Fibroblast of skin of right quadriceps (primary cell): ENCODE measurements around the gene SEC14L2.

ENCODE experiments used
- DNase-seq: peaks from one replicate; pipeline ENCODE4 v3.0.0-alpha.2; 2013

SEC14L2 gene

DNA sequence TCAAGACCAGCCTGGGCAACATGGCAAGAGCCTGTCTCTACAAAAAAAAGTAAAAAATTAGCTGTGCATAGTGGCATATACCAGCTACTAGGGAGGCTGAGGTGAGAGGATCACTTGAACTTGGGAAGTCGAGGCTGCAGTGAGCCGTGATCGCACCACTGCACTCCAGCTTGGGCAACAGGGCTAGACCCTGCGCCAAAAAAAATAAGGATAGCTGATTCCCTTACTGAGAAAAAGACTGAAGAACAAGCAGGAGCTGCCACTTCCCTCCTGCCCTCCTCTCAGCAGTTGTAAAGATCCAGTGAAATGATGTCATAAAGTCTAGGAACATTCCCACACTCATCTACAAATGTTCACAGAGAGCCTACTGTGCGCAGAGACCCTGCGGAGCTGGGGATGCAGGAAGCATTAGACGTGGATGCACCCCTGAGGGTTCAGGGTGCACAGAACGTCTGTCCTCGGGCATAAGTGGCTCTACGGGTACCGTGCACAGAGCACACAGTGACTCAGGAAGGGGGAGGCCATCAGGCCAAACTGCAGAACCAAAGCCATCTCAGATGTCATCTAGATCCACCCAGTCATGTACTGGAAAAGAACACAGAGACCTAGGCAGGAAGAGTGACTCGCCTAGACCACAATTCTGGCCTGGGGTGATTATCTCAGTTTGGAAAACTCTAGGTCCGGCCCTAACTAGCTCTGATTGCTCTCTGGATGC, 11.7 kb downstream of the SEC14L2 start:
- DNase-seq = peak; percentile 77

DNA sequence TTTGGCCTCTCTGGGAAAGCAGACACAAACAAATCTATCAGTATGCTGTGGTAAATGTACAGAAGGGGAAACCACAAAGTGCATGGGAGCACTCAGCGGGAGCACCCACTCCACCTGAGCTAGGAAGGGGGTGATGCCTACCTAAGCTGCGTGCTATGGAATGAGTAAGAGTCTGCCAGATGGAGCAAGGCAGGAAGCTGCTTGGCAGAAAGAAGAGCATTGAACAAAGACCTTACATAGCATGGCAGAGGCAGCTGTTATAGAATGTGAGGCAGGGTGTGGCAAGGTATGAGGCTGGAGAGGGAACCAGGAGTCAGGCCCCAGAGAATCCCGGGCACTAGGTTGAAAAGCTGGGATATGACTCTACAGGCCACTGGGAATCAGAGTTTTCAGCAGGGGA, 15.0 kb downstream of the SEC14L2 start:
- no peak for DNase-seq

DNA sequence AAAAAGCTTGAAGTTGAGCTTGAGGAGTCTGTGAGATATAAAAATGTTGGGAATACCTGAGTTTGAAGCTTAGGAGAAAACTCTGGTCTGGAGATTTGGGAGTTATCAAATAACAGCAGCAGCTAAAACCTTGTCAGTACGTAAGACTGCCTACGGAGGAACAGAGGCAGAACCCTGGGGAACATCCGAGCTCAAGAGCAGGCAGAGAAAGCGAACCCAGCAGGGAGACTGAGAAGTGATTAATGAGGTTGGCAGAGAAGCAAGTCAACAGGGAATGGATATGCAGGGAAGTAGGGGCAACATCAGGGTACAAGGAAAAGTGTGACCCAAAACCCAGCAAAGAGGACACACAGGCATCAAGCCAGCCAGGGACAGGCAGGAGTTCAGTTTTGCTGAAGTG, 16.2 kb downstream of the SEC14L2 start:
- no peak for DNase-seq

DNA sequence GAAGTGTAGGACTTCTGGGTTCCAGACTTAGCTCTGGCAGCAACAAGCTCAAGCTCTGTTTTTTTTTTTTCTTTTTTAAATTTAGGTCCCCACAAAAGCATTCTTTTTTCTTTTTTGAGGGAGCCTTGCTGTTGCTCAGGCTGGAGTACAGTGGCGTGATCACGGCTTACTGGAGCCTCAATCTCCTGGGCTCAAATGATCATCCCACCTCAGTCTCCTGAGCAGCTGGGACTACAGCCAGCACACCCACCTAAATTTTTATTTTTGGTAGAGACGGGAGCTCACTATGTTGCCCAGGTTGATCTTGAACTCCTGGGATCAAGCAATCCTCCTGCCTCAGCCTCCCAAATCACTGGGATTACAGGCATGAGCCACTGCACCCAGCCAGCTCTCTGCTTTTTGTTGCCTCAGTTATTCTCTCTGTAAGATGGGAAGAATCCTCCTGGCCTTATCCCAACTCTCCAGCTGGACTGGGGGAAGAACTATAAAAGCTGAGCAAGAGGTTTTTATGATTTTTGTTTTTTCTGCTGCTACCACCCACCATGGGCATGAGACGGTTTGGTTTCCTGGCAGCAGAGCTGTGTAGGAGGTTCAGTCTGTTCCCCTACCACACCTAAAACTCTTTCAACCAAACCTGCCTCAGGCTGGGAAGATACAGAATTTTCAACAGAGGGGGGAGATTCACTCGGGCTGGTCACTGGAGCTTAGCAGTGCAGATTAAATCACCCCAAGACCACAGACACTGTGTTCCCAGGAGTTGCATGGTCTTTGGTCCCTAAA, 17.1 kb downstream of the SEC14L2 start:
- no peak for DNase-seq

DNA sequence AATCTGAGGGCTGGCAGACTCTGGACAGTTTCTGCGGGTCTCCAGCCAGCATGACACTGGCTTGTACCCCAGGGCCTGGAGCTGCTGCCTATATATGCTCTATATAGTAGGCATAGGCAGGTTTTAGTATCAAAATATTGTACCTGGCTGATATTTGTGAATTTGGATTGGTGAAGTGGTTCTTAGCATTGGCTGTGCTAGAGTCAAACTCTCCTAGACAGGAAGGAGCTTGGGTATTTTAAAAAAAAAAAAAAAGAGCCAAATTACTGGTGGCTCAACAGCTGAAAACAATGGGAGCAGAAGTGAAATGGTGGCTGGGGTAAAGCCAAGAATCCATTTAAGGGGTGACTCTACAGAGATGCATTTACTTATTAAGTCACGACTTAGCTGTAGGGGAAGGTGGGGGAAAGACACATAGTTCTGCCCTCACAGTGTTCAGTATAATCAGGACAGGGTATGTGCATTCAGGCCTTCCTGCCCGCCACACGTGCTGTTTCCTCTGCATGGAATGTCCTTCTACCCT, 17.8 kb downstream of the SEC14L2 start:
- DNase-seq = no peak

DNA sequence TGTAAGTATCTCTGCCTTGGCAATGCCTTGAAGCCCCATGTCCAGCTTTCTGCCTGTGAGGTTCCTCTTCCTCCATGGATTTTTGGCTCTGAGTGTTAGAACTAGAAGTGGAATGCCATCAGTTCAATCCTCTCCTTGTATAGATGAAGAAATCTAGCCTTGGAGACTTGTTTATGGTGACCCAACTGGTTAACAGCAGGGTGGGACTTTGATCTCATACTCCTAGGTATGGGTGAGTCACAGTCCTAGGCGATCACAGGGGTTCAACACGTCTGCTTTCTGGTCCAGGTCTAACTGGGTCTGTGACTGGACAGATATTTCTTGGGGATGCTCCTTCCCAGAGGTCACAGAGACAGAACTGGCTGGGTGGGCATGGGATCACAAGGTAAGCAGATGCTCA, 19.6 kb downstream of the SEC14L2 start:
- no peak for DNase-seq

DNA sequence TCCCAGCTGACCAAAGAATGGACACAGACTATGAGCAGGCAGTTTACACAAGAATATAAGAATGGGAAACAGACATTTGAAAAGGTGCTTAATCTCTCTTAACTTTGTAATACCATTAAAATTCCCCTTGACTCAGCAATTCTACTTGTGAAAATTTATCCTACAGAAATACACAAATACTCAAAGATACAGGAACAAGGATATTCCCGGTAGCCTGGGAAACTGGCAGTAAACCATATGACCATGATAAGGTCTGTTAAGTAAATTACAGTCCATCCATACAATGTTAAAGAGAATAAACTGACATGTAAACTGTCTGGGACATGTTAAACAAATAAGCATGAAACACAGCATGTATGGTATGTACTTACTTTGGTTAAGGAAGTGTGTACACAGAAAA, 20.0 kb downstream of the SEC14L2 start:
- no peak for DNase-seq

DNA sequence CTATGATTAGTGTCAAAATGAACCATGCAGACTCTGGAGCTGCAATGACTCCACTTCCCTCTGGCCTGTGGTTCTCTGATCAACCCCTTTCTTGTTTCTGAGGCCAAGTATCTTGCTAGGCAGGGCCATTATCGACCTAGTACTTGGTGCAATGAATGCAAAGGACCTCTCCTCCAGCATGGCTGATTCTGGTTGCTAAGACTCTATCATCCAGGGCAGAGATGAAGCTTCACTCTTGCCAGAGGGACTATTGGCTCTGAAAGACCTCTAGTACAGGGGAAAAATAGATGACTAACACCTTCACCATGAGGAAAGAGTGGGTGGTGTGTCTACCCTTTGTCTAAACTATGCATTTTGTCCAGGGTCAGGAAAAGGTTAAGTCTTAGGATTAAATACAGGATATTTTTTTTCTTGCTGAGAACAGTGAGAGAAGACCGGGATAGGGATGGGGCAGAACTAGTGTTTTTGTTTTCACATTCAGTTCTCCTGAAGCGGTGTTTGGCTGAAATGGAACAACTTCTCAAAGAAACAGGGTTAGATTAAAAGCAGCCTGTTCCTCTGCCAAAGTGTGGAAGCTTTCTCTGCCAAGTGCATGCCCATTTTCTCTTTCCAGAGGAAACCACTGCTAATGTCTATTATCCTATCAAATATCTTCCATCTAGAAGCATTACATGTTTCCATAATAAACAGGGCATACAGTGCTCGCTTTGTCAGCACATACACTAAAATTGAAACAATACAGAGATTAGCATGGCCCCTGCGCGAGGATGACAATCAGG, 23.7 kb downstream of the SEC14L2 start:
- peak; percentile 85 for DNase-seq

DNA sequence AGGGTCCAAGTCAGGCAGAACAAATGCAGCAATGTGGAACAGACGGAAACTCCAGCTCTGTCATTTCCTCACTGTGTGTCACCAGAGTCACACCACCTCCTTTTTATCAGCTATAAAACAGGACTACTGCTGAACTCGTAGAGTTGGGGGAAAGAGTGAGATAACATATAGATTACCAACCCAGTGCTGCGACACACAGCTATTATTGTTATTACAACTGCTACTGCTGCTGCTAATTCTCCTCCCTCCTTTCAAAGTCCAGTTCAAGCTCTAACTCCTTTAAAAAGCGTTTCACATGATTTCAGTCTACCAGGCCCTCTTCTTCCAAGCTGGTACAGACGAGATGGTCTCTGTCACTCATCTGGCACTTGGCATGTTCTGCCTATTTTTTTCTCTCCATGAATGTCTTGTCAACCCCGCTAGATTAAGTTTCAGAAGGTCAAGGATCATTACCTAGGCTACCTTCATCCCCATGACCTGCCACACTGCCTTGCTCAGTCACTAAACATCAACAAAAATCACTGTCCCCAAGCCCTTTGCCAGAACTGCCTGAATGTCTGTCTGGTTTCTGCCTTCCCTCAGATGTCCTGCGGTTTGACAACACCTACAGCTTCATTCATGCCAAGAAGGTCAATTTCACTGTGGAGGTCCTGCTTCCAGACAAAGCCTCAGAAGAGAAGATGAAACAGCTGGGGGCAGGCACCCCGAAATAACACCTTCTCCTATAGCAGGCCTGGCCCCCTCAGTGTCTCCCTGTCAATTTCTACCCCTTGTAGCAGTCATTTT, 25.1 kb downstream of the SEC14L2 start:
- DNase-seq = no peak

DNA sequence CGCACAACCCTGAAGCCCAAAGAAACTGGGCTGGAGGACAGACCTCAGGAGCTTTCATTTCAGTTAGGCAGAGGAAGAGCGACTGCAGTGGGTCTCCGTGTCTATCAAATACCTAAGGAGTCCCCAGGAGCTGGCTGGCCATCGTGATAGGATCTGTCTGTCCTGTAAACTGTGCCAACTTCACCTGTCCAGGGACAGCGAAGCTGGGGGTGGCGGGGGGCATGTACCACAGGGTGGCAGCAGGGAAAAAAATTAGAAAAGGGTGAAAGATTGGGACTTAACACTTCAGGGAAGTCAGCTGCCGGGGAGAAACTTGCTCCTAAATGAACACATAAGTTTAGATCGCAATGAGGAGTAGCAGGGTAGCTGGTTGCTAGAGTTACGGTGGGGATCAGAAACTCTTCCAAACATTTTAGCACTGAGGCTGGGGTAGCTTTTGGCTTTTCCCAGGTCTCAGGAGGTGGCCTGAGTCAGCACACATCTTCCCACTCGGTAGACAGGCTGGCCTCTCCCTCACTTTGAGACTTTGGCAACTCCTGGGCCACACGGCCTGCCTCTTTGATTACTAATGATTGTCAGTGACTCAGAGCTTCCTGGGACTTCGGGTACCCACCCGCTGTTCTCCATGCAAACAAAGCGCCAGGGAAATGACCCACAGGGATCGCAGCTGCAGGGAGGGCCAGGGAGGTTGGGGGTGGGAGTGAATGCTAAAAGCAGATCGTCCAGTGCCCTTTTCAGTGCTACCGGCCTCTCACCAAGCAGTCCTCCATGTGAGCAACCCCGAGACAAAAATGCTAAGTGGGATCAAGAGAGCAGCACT, 25.9 kb downstream of the SEC14L2 start:
- DNase-seq = peak; percentile 93

DNA sequence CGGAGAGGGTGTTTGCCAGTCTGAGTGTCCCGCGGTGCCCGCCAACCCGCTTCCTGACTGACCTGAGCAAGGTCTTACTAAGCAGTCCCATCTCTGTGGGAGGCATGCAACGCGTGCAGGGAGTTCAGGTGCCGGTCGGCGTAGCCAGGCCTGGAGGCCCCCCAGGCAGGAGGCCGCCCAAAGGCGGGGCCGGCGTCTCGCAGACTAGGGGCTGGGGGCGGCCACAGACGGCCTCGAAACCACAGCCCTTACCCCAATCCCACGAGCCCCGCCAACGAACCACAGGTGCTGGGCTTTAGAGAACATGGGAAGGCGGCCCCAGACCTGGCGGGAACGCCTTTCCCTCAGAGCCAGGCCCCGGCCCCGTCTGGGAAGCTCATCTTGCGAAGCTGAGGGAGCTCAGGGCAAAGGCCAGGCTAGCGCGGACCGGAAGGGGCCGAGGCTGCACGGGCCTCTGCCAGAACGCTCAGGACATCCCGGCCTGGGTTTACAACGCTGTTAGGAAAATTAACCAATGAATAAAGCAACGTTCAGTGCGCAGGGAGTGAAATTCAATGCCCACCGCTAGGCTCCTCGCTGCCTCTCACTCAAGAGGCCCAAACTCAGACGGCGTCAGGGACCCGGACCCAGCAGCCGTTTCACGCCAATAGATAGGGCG, 26.6 kb downstream of the SEC14L2 start:
- DNase-seq = no peak

DNA sequence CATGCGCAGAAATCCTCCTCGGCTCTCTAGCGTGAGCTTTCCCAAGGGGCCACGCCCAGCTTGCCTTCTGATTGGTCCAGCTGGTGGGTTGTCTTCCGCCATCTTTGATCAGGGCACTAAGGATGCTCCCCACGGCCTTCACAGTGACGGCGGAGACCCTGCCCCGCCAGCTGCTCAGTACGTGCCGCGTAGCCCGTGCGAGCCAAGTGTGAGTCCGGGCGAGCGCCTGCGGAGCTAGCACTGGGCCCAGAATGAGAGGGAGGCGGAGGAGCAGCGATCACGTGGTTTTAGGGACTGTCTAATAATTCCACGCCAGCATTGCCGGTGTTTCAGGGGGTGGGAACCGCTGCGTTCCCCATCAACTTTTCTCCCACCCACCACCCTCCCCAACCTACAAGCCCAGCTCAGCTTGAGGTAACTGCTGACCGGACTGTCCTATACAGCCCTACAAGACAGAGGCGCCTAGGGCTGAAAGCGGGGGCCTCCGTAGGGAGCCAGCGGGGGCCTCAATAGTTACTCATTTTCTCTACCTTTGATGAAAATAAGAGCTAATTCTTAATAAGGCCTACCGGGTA, 27.2 kb downstream of the SEC14L2 start:
- DNase-seq = peak; percentile 100

DNA sequence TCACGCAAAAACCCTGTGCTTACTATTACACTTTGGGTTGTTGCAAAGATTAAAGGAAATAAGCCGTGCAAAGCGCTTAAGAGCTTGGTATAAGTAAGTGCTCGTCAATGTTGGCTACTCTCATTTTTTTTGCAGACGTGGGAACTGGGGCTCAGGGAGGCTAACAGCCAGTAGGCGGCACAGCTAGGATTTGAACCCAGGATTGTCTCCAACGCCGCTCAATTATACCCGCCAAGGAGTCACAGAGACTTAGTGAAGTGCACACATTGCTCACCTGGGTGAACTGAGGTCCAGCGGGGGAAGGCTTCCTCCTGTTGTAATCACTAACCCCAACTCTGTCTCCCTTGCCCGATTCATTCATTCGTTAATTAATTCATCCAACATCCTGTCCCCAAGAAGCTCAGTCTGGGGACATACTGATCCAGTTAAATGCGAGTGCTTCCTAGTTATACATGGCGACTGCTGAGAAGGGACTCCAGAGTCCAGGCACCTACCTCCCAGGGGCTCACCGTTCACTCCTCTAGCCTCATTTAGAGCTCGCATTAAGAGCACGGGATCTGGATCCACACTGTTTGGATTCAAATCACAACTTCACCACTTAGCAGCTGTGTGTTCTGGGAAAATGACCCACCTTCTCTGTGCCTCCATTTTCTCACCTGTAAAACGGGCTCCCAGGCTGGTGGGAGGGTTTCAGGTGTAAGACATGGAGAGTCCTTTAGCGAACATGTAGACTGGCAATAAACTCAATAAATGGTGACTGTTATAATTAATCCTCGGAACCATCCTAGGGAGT, 27.9 kb downstream of the SEC14L2 start:
- peak; percentile 42 for DNase-seq

DNA sequence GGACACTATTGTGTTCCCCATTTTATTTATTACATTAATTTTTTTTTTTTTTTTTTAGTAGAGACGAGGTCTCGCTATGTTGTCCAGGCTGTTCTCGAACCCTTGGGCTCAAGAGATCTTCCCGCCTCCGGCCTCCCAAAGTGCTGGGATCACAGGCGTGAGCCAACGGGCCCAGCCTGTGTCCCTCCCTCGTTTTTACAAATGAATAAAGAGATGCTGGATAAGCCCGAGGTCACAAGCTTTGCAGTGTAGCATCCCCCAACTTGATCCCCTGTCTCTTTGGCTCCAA, 28.5 kb downstream of the SEC14L2 start:
- DNase-seq = no peak

DNA sequence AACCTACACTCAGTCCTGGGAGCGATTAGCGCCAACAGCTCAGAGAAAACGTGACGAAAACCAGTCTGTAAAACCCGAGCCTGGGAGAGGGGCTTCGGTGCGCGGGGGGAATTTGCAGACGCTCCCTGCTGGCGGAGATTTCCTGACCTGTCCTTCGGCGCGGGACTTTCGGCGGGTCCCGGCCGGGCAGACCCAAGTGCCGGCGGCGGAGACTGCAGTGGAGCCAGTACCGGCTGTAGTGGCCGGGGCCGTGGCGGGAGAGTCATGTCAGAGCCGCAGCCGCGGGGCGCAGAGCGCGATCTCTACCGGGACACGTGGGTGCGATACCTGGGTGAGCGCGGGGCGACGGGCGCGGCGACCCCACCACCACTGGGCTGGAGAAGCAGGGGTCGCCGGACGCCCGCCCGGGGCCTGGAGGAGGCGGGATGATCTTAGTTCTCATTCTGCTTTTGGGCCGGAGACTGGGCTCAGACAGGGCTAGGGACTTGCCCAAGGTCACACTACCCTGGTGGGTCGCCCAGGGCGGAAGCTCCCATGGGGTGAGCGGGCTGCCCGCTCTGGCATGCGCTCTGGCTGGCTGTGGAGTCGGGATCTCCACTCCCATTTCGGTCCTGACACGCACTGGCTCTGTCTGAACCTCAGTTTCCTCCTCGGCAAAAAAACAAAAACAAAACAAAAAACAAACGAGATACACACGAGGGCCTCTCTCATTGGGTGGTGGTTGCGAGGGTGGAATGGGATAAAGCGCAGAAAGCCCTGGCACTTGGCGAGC, 29.0 kb downstream of the SEC14L2 start, which contains the start of gene MTFP1:
MTFP1 (plus strand) TSS at position 153 of the 772 bp plus-strand sequence; CDS start at position 265, 112 bp downstream.
- DNase-seq = peak; percentile 70

DNA sequence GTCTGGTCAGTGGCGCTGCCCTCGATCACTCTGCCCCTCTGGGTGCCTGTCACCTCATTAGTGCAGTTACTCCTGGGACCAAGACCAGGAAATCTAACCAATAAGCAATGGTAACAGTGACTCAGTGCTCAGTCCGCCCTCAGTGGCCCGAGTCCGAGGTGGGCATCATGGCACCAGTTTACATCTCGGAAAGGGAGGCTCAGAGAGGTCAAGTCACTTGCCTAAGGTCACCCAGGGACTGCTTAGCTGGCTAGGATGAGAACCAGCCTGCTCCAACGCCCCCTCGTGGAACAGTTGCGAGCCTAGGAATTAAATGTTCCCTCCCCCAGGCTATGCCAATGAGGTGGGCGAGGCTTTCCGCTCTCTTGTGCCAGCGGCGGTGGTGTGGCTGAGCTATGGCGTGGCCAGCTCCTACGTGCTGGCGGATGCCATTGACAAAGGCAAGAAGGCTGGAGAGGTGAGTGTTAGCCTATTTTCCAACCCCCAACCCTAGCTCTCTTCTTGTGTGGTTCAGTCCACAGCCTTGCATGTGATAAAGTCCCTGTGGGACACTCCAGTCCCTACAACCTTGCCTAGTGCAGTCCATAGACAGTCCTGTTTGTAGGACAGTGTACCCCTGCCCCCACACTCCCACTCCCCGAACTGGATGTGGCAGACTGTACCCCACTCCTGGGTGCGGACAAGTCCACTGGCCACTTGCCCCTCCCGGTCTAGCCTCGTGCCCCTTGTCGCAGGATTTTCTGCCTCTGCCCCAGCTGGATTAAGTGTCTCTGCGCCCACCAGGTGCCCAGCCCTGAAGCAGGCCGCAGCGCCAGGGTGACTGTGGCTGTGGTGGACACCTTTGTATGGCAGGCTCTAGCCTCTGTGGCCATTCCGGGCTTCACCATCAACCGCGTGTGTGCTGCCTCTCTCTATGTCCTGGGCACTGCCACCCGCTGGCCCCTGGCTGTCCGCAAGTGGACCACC, 29.9 kb downstream of the SEC14L2 start:
- DNase-seq = peak; percentile 64

DNA sequence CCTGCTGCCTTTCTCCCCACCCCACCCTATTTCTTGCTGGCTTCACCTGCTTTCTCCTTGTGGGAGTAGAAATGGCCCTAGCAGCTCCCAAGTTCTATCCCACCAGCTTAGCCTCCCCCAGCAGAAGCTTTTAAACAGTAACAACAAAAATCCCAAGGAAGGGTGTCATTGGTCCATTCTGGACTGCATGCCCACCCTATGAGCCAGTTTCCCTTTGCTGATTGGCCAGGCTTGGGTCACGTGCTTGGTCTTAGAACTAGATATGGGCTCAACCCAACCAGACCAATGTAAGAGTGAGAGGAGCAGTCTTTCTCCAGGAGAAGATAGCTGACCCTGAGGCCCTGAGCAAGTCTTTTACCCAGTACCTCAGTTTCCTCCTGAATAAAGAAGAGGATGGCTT, 31.1 kb downstream of the SEC14L2 start:
- no peak for DNase-seq

DNA sequence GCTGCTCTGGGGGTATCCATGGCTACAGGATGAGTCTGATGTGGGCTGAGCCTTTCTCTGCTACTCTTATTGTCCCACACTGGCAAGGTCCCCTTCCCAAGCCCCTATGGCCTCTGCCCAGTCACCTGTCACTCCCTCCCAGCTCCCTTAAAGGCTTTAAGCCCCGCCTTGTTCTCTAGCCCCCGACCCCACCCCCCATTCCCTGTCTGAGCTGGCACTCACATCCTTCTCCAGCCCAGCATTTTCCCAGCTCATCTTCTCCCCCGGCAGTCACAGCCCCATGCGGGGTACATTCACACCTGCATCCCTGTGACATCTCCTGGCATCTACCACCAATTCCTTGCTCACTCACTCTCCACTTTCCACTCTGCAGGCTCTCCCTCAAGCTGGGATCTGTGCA, 33.1 kb downstream of the SEC14L2 start:
- no peak for DNase-seq
